Adrenal gland (tissue), 12 donors: ENCODE data around the gene GYPC. TPM values are rescaled to one million over a fixed set of nuclear protein-coding genes. Genes with fewer than 3 reads are reported as not detected.

Experiments used
- DNase-seq, 7 donors: peaks; one replicate each; pipeline ENCODE4 v3.0.0-alpha.2; 2019 to 2020
- H3K27ac ChIP-seq, 5 donors: fragments of 200-600 bp; sonication (generic) in 4 of 5; 1 replicate in 3 of 5; 2 replicates in 2 of 5; pipeline versions ENCODE4 v1.5.1 to v1.8.0; 2016 to 2020; ENCODE audit warnings: mild to moderate bottlenecking in 1 of 5
- H3K27me3 ChIP-seq: fragments of 200-600 bp; 2 replicates; pipeline ENCODE4 v1.8.0; 2021
- H3K36me3 ChIP-seq, 2 donors: fragments of 200-600 bp; replicated peaks in 1 of 2; 1 replicate in 1 of 2; 2 replicates in 1 of 2; pipeline versions ENCODE4 v1.5.1 to v1.8.0; 2018 to 2022
- H3K4me1 ChIP-seq, 2 donors: fragments of 200-600 bp; replicated peaks in 1 of 2; 1 replicate in 1 of 2; 2 replicates in 1 of 2; pipeline versions ENCODE4 v1.5.1 to v1.8.0; 2018 to 2021
- H3K4me3 ChIP-seq, 4 donors: fragments of 200-600 bp; sonication (generic) in 3 of 4; one replicate each; pipeline ENCODE4 v1.5.1; 2016 to 2018
- H3K9me3 ChIP-seq, 3 donors: fragments of 200-600 bp; sonication (generic) in 1 of 3; replicated peaks in 1 of 3; 1 replicate in 2 of 3; 2 replicates in 1 of 3; pipeline versions ENCODE4 v1.5.1 to v1.8.0; 2016 to 2021
- CTCF ChIP-seq, 6 experiments: fragments of 450-650 bp in 4 of 6; fragments of 200-600 bp in 2 of 6; sonication (generic) in 1 of 6; IDR thresholded peaks; 1 replicate in 5 of 6; 2 replicates in 1 of 6; pipeline versions ENCODE4 v1.5.1 to v1.8.0; 2016 to 2021; ENCODE audit warnings: antibody characterized with exemption in 6 of 6, mild to moderate bottlenecking in 2 of 6, moderate library complexity in 1 of 6
- POLR2A ChIP-seq, 2 donors: fragments of 450-650 bp; IDR thresholded peaks; one replicate each; pipeline ENCODE4 v1.6.1; 2017; ENCODE audit warnings: antibody characterized with exemption in 2 of 2, mild to moderate bottlenecking in 2 of 2, moderate library complexity in 1 of 2
- WGBS, 4 donors: extraction: QIAGEN DNeasy Blood & Tissue Kit in 2 of 4; methylation state at CpG; one replicate each; pipeline versions ENCODE4 v1.1.5 to v1.1.7; 2013 to 2017; 5-methylcytosine and 5-hydroxymethylcytosine counted together
- intact Hi-C, 2 donors: fragments of 100-400 bp; cut with DNase I; formaldehyde crosslinking; loops; one replicate each; pipeline versions ENCODE4 v1.14.1 to v1.15.0; 2022 to 2023
- polyA plus RNA-seq, 3 donors: library from polyadenylated mRNA; stranded (reverse); fragments of 200-250 nt in 2 of 3; fragments of 350-450 nt in 1 of 3; fragmentation: Illumina TruSeq in 1 of 3; extraction: RNeasy Lipid Tissue Mini Kit (QIAGEN cat#74804) in 1 of 3; gene quantifications; one replicate each; pipeline ENCODE4 v1.2.3, GENCODE V29; 2013 to 2014
- total RNA-seq, 9 donors: library from RNA; depleted of rRNA in 4 of 9; stranded (reverse); fragments of >200 nt in 4 of 9; fragments of 120-200 nt in 1 of 9; fragmentation: NEBNext Ultra II Directional in 1 of 9; extraction: Animal tissue kit (Norgen Biotek cat#: 25700) in 1 of 9; gene quantifications; one replicate each; pipeline versions ENCODE4 v1.1.0 to v1.2.4, GENCODE V29; 2013 to 2023
- donor health status: healthy with polysubstance abuse.
- donor health status: Bipolar disorder and iron deficiency.
- donor health status: DM: yes; HTN: yes; CAD: no.
- donor health status: DM: no; HTN: no; CAD: no.
- donor health status: DM: no; HTN: no; CAD: no.
- donor health status: DM: yes; HTN: yes; CAD: no.

Gene GYPC
- total and polyA plus RNA-seq, 12 donors = 84.3 to 225 (median 127) TPM

- H3K27me3 ChIP-seq = no peaks in the 10 kb centered on the region
- no peak for DNase-seq
Measured at GRCh38 chr2:126649101-126649500, 6.9 kb upstream of the GYPC start.

GRCh38 chr2:126650994-126651393 is 5.0 kb upstream of the GYPC start:
- Histone ChIP-seq H3K27me3 (no peaks in the 10 kb centered on the region), H3K4me1 (peaks cover 8 to 18% of the 10 kb centered on the region in 2 donors), H3K36me3 (no peaks in the 10 kb centered on the region), H3K27ac (no peak overlapping the region), H3K4me3 (no peak overlapping the region), H3K9me3 (no peaks in the 10 kb centered on the region)
- TF ChIP-seq CTCF (IDR thresholded peaks at IDR 0.05) (no peak), POLR2A (IDR thresholded peaks at IDR 0.05) (no peak)
- WGBS, 4 donors = 75 to 95% (median 86%) methylated on average over 2 to 3 of the region's 3 CpGs
- no peak for DNase-seq
- intact Hi-C loops = no loop called here

More at GRCh38 chr2:126649101-126649500, 6.9 kb upstream of the GYPC start:
- H3K27ac ChIP-seq = no peak overlapping the region
- intact Hi-C loops = no loop called here
- no peak for TF ChIP-seq CTCF (IDR thresholded peaks at IDR 0.05)
- TF ChIP-seq POLR2A (IDR thresholded peaks at IDR 0.05) = no peak
- no peaks in the 10 kb centered on the region for H3K36me3 ChIP-seq
- peaks cover 0 to 7% of the 10 kb centered on the region in 2 donors for H3K4me1 ChIP-seq
- WGBS, 4 donors = 91 to 100% (median 99%) methylated on average over 1 of the region's 1 CpG
- H3K4me3 ChIP-seq = no peak overlapping the region
- no peaks in the 10 kb centered on the region for H3K9me3 ChIP-seq

- H3K4me1 ChIP-seq = peaks cover 14 to 25% of the 10 kb centered on the region in 2 donors
- no peak for TF ChIP-seq CTCF (IDR thresholded peaks at IDR 0.05)
- no peak for TF ChIP-seq POLR2A (IDR thresholded peaks at IDR 0.05)
- H3K4me3 ChIP-seq = no peak overlapping the region
- intact Hi-C loops = no loop called here
- no peaks in the 10 kb centered on the region for H3K27me3 ChIP-seq
- WGBS, 4 donors = 71 to 84% (median 75%) methylated on average over 1 of the region's 1 CpG
- no peak for DNase-seq
- no peaks in the 10 kb centered on the region for H3K36me3 ChIP-seq
- no peak overlapping the region for H3K27ac ChIP-seq
- H3K9me3 ChIP-seq = no peaks in the 10 kb centered on the region
Measured at GRCh38 chr2:126652323-126652891, 3.6 kb upstream of the GYPC start.

- H3K36me3 ChIP-seq = no peaks in the 10 kb centered on the region
- H3K9me3 ChIP-seq = no peaks in the 10 kb centered on the region
- H3K4me3 ChIP-seq = no peak overlapping the region
- no peaks in the 10 kb centered on the region for H3K27me3 ChIP-seq
- intact Hi-C loops = no loop called here
- peaks cover 21 to 32% of the 10 kb centered on the region in 2 donors for H3K4me1 ChIP-seq
- no peak for DNase-seq
- WGBS, 4 donors = 71 to 79% (median 76%) methylated on average over 4 of the region's 4 CpGs
- TF ChIP-seq POLR2A (IDR thresholded peaks at IDR 0.05) (no peak), CTCF (IDR thresholded peaks at IDR 0.05) (no peak)
- no peak overlapping the region for H3K27ac ChIP-seq
Measured at GRCh38 chr2:126653109-126653508, 2.8 kb upstream of the GYPC start.
